Thyroid gland (tissue), 4 donors: ENCODE measurements around the gene INO80B. TPM values are rescaled to one million over a fixed set of nuclear protein-coding genes. Genes with fewer than 3 reads are reported as not detected.

Experiments used
- DNase-seq, 2 donors: peaks; one replicate each; pipeline ENCODE4 v3.0.0-alpha.2; 2019
- H3K27ac ChIP-seq, 3 donors: fragments of 200-600 bp; sonication (generic); 1 replicate in 2 of 3; 2 replicates in 1 of 3; pipeline ENCODE4 v1.5.1; 2016 to 2019; ENCODE audit warnings: mild to moderate bottlenecking in 1 of 3, moderate library complexity in 1 of 3
- H3K27me3 ChIP-seq: fragments of 200-600 bp; sonication (generic); one replicate; pipeline ENCODE4 v1.5.1; 2019
- H3K36me3 ChIP-seq, 2 donors: fragments of 200-600 bp; sonication (generic); one replicate each; pipeline ENCODE4 v1.5.1; 2016 to 2019
- H3K4me1 ChIP-seq, 2 donors: fragments of 200-600 bp; sonication (generic); one replicate each; pipeline ENCODE4 v1.5.1; 2017 to 2019
- H3K4me3 ChIP-seq, 3 donors: fragments of 200-600 bp; sonication (generic); replicated peaks in 1 of 3; 1 replicate in 2 of 3; 2 replicates in 1 of 3; pipeline ENCODE4 v1.5.1; 2016; ENCODE audit warnings: mild to moderate bottlenecking in 1 of 3
- H3K9me3 ChIP-seq: fragments of 200-600 bp; sonication (generic); one replicate; pipeline ENCODE4 v1.5.1; 2017
- CTCF ChIP-seq, 6 experiments: fragments of 200-600 bp in 3 of 6; fragments of 450-650 bp in 3 of 6; sonication (generic) in 3 of 6; IDR thresholded peaks; one replicate each; pipeline ENCODE4 v1.5.1; 2016 to 2019; ENCODE audit warnings: antibody characterized with exemption in 6 of 6, mild to moderate bottlenecking in 2 of 6, inconsistent platforms in 1 of 6, moderate library complexity in 1 of 6
- POLR2A ChIP-seq, 2 donors: fragments of 450-650 bp; IDR thresholded peaks; one replicate each; pipeline ENCODE4 v1.6.1; 2017; ENCODE audit warnings: antibody characterized with exemption in 2 of 2, mild to moderate bottlenecking in 2 of 2, moderate library complexity in 1 of 2
- WGBS, 2 donors: methylation state at CpG; one replicate each; pipeline ENCODE4 v1.1.5; 2017; 5-methylcytosine and 5-hydroxymethylcytosine counted together
- intact Hi-C: fragments of 100-400 bp; cut with DNase I; formaldehyde crosslinking; loops from one replicate; pipeline ENCODE4 v1.15.1; 2023
- total RNA-seq, 4 donors: library from RNA; depleted of rRNA; stranded (reverse); fragments of >200 nt; gene quantifications; one replicate each; pipeline ENCODE4 v1.2.3, GENCODE V29; 2016

INO80B gene
- total RNA-seq, 4 donors from 2014 or later, result 19.9 to 74.4 (median 46.1) TPM

GRCh38 chr2:74486141-74486540 is 31.3 kb downstream of the INO80B start:
- Histone ChIP-seq H3K27me3 (no peaks in the 10 kb centered on the region), H3K4me1 (peaks cover 18 to 20% of the 10 kb centered on the region in 2 donors), H3K9me3 (no peaks in the 10 kb centered on the region), H3K27ac (no peak overlapping the region), H3K4me3 (no peak overlapping the region), H3K36me3 (peaks cover 17 to 22% of the 10 kb centered on the region in 2 donors)
- no peak for DNase-seq
- intact Hi-C loops, result no loop called here
- WGBS, 2 donors, result 92 to 100% methylated on average over 2 of the region's 2 CpGs
- no peak for TF ChIP-seq CTCF (IDR thresholded peaks at IDR 0.05)
- no peak for TF ChIP-seq POLR2A (IDR thresholded peaks at IDR 0.05)

- WGBS, 2 donors, result 88 to 91% methylated on average over 9 of the region's 9 CpGs
- TF ChIP-seq CTCF (IDR thresholded peaks at IDR 0.05) (no peak), POLR2A (IDR thresholded peaks at IDR 0.05) (no peak)
- H3K4me3 ChIP-seq, result no peak overlapping the region
- H3K27me3 ChIP-seq, result no peaks in the 10 kb centered on the region
- H3K27ac ChIP-seq, result no peak overlapping the region
- DNase-seq, result no peak
- H3K4me1 ChIP-seq, result peaks cover under 1 to 4% of the 10 kb centered on the region in 2 donors
- peaks cover 29 to 48% of the 10 kb centered on the region in 2 donors for H3K36me3 ChIP-seq
- H3K9me3 ChIP-seq, result no peaks in the 10 kb centered on the region
- intact Hi-C loops, result no loop called here
Measured at GRCh38 chr2:74488643-74489481, 34.0 kb downstream of the INO80B start.

GRCh38 chr2:74489906-74490305 is 35.0 kb downstream of the INO80B start:
- WGBS, 2 donors, result 94 to 96% methylated on average over 8 of the region's 9 CpGs
- Histone ChIP-seq H3K4me1 (no peaks in the 10 kb centered on the region), H3K9me3 (no peaks in the 10 kb centered on the region), H3K27me3 (no peaks in the 10 kb centered on the region), H3K36me3 (peaks cover 29 to 48% of the 10 kb centered on the region in 2 donors), H3K4me3 (no peak overlapping the region), H3K27ac (no peak overlapping the region)
- TF ChIP-seq POLR2A (IDR thresholded peaks at IDR 0.05) (no peak), CTCF (IDR thresholded peaks at IDR 0.05) (no peak)
- DNase-seq, result no peak
- intact Hi-C loops, result no loop called here

GRCh38 chr2:74491648-74492544 is 37.0 kb downstream of the INO80B start:
- 95 to 99% methylated on average over 12 of the region's 12 CpGs for WGBS, 2 donors
- no peak overlapping the region for H3K4me3 ChIP-seq
- no peaks in the 10 kb centered on the region for H3K27me3 ChIP-seq
- intact Hi-C loops, result no loop called here
- no peak for DNase-seq
- H3K9me3 ChIP-seq, result no peaks in the 10 kb centered on the region
- H3K4me1 ChIP-seq, result no peaks in the 10 kb centered on the region
- no peak overlapping the region for H3K27ac ChIP-seq
- TF ChIP-seq POLR2A (IDR thresholded peaks at IDR 0.05) (no peak), CTCF (IDR thresholded peaks at IDR 0.05) (no peak)
- peaks cover 29 to 40% of the 10 kb centered on the region in 2 donors for H3K36me3 ChIP-seq
